ENCODE measurements around the gene SLC38A3. TPM values are rescaled to one million over a fixed set of nuclear protein-coding genes. Genes with fewer than 3 reads are reported as not detected.
"Not testable (repeated sequence)": the region's sequence is repeated elsewhere in the genome, so short reads cannot be mapped to it uniquely, and the experiment has no call there.

The SLC38A3 gene
- polyA plus RNA-seq, 6 donors from 2014 or later: not detected

GRCh38 chr3:50237754-50238548 is 32.9 kb downstream of the SLC38A3 start:
- no peaks in the 10 kb centered on the region for H3K27me3 Mint-ChIP-seq
- DNase-seq: peak; percentile 84
- peak overlapping the region; percentile 90 to 100 (median 98) for H3K4me3 Mint-ChIP-seq
- H3K36me3 Mint-ChIP-seq: peaks cover 0 to 11% of the 10 kb centered on the region in 2 donors
- peak; percentile 36 to 44 for ATAC-seq (ENCODE audit: low read depth in 2 of 2)
- H3K4me1 Mint-ChIP-seq: peaks cover 58 to 80% (median 76%) of the 10 kb centered on the region in 3 donors
- peak overlapping the region; percentile 89 to 97 (median 96) for H3K27ac Mint-ChIP-seq
- no peaks in the 10 kb centered on the region for H3K9me3 Mint-ChIP-seq

GRCh38 chr3:50238549-50239026 is 33.5 kb downstream of the SLC38A3 start:
- Mint-ChIP-seq H3K27me3 (no peaks in the 10 kb centered on the region), H3K27ac (peak overlapping the region in 5 of 6 donors; percentile 27 to 97 (median 96)), H3K4me3 (peak overlapping the region; percentile 90 to 100 (median 98)), H3K4me1 (peaks cover 56 to 81% (median 76%) of the 10 kb centered on the region in 3 donors), H3K9me3 (no peaks in the 10 kb centered on the region), H3K36me3 (peaks cover 0 to 11% of the 10 kb centered on the region in 2 donors)
- no peak for DNase-seq
- ATAC-seq (ENCODE audit: low read depth in 2 of 2): no peak

GRCh38 chr3:50239649-50240048 is 34.6 kb downstream of the SLC38A3 start:
- no peaks in the 10 kb centered on the region for H3K27me3 Mint-ChIP-seq
- peak overlapping the region in 4 of 6 donors; percentile 82 to 97 (median 91) for H3K27ac Mint-ChIP-seq
- peaks cover 63 to 89% (median 84%) of the 10 kb centered on the region in 3 donors for H3K4me1 Mint-ChIP-seq
- peaks cover 0 to 11% of the 10 kb centered on the region in 2 donors for H3K36me3 Mint-ChIP-seq
- H3K9me3 Mint-ChIP-seq: no peaks in the 10 kb centered on the region
- DNase-seq (no peak), ATAC-seq (ENCODE audit: low read depth in 2 of 2) (no peak)
- H3K4me3 Mint-ChIP-seq: peak overlapping the region; percentile 59 to 100 (median 91)

GRCh38 chr3:50241163-50241562 is 36.1 kb downstream of the SLC38A3 start:
- Mint-ChIP-seq H3K9me3 (no peaks in the 10 kb centered on the region), H3K4me3 (peak overlapping the region; percentile 68 to 89 (median 82)), H3K27me3 (no peaks in the 10 kb centered on the region), H3K4me1 (peaks cover 65 to 92% (median 91%) of the 10 kb centered on the region in 3 donors), H3K27ac (peak overlapping the region in 5 of 6 donors; percentile 60 to 95 (median 91)), H3K36me3 (peaks cover 0 to 11% of the 10 kb centered on the region in 2 donors)
- no peak for DNase-seq
- no peak for ATAC-seq (ENCODE audit: low read depth in 2 of 2)

- H3K4me1 Mint-ChIP-seq: peaks cover 70 to 97% (median 97%) of the 10 kb centered on the region in 3 donors
- DNase-seq (no peak), ATAC-seq (ENCODE audit: low read depth in 2 of 2) (no peak)
- no peaks in the 10 kb centered on the region for H3K27me3 Mint-ChIP-seq
- H3K4me3 Mint-ChIP-seq: peak overlapping the region; percentile 77 to 89 (median 85)
- peaks cover 0 to 8% of the 10 kb centered on the region in 2 donors for H3K36me3 Mint-ChIP-seq
- H3K9me3 Mint-ChIP-seq: no peaks in the 10 kb centered on the region
- peak overlapping the region in 4 of 6 donors; percentile 81 to 95 (median 92) for H3K27ac Mint-ChIP-seq
Measured at GRCh38 chr3:50241713-50242380, 36.8 kb downstream of the SLC38A3 start.

GRCh38 chr3:50242381-50242770 is 37.3 kb downstream of the SLC38A3 start:
- Mint-ChIP-seq H3K27me3 (no peaks in the 10 kb centered on the region), H3K4me3 (peak overlapping the region; percentile 77 to 89 (median 86)), H3K27ac (peak overlapping the region; percentile 33 to 97 (median 91)), H3K9me3 (no peaks in the 10 kb centered on the region), H3K36me3 (peaks cover 0 to 3% of the 10 kb centered on the region in 2 donors), H3K4me1 (peaks cover 70 to 98% (median 98%) of the 10 kb centered on the region in 3 donors)
- ATAC-seq (ENCODE audit: low read depth in 2 of 2): no peak
- DNase-seq: no peak

GRCh38 chr3:50242851-50243542 is 37.9 kb downstream of the SLC38A3 start:
- DNase-seq (peak; percentile 80), ATAC-seq (ENCODE audit: low read depth in 2 of 2) (peak; percentile 67 to 69)
- no peaks in the 10 kb centered on the region for H3K9me3 Mint-ChIP-seq
- H3K36me3 Mint-ChIP-seq: no peaks in the 10 kb centered on the region
- peak overlapping the region; percentile 33 to 97 (median 91) for H3K27ac Mint-ChIP-seq
- H3K27me3 Mint-ChIP-seq: no peaks in the 10 kb centered on the region
- peak overlapping the region; percentile 77 to 89 (median 86) for H3K4me3 Mint-ChIP-seq
- H3K4me1 Mint-ChIP-seq: peaks cover 69 to 96% (median 96%) of the 10 kb centered on the region in 3 donors

GRCh38 chr3:50243543-50243895 is 38.4 kb downstream of the SLC38A3 start:
- Mint-ChIP-seq H3K9me3 (no peaks in the 10 kb centered on the region), H3K4me1 (peaks cover 68 to 95% (median 95%) of the 10 kb centered on the region in 3 donors), H3K36me3 (no peaks in the 10 kb centered on the region), H3K27ac (peak overlapping the region in 5 of 6 donors; percentile 33 to 97 (median 79)), H3K27me3 (no peaks in the 10 kb centered on the region), H3K4me3 (peak overlapping the region; percentile 37 to 88 (median 72))
- ATAC-seq (ENCODE audit: low read depth in 2 of 2): no peak
- no peak for DNase-seq

GRCh38 chr3:50244813-50245212 is 39.7 kb downstream of the SLC38A3 start:
- H3K36me3 Mint-ChIP-seq: not testable (repeated sequence)

GRCh38 chr3:50245251-50245745 is 40.2 kb downstream of the SLC38A3 start:
- peaks cover 58 to 94% (median 93%) of the 10 kb centered on the region in 3 donors for H3K4me1 Mint-ChIP-seq

More at GRCh38 chr3:50244813-50245212, 39.7 kb downstream of the SLC38A3 start:
- ATAC-seq (ENCODE audit: low read depth in 2 of 2); H3K9me3 Mint-ChIP-seq; H3K27me3 Mint-ChIP-seq; DNase-seq: not testable (repeated sequence)
- H3K4me3 Mint-ChIP-seq: peak overlapping the region in 6 of 8 donors; percentile 41 to 85 (median 60)
- H3K27ac Mint-ChIP-seq: peak overlapping the region in 5 of 6 donors; percentile 44 to 97 (median 76)
- H3K4me1 Mint-ChIP-seq: peaks cover 58 to 95% (median 93%) of the 10 kb centered on the region in 3 donors

GRCh38 chr3:50245831-50246516 is 40.9 kb downstream of the SLC38A3 start:
- Mint-ChIP-seq H3K4me3 (peak overlapping the region; percentile 66 to 90 (median 80)), H3K9me3 (no peaks in the 10 kb centered on the region), H3K36me3 (no peaks in the 10 kb centered on the region), H3K27me3 (no peaks in the 10 kb centered on the region), H3K27ac (peak overlapping the region; percentile 58 to 93 (median 86)), H3K4me1 (peaks cover 61 to 94% (median 93%) of the 10 kb centered on the region in 3 donors)
- DNase-seq: peak; percentile 92
- peak; percentile 74 to 75 for ATAC-seq (ENCODE audit: low read depth in 2 of 2)

More at GRCh38 chr3:50245251-50245745, 40.2 kb downstream of the SLC38A3 start:
- peak overlapping the region in 5 of 6 donors; percentile 52 to 97 (median 83) for H3K27ac Mint-ChIP-seq
- no peaks in the 10 kb centered on the region for H3K36me3 Mint-ChIP-seq
- no peaks in the 10 kb centered on the region for H3K27me3 Mint-ChIP-seq
- H3K4me3 Mint-ChIP-seq: peak overlapping the region in 7 of 8 donors; percentile 41 to 85 (median 76)
- ATAC-seq (ENCODE audit: low read depth in 2 of 2): no peak
- DNase-seq: no peak
- H3K9me3 Mint-ChIP-seq: no peaks in the 10 kb centered on the region

GRCh38 chr3:50246517-50246954 is 41.5 kb downstream of the SLC38A3 start:
- DNase-seq: peak; percentile 38
- Mint-ChIP-seq H3K9me3 (no peaks in the 10 kb centered on the region), H3K36me3 (no peaks in the 10 kb centered on the region), H3K4me1 (peaks cover 58 to 94% (median 93%) of the 10 kb centered on the region in 3 donors), H3K27me3 (no peaks in the 10 kb centered on the region), H3K27ac (peak overlapping the region; percentile 54 to 93 (median 86)), H3K4me3 (peak overlapping the region; percentile 66 to 90 (median 80))
- peak; percentile 40 to 41 for ATAC-seq (ENCODE audit: low read depth in 2 of 2)
